Globus pallidus (tissue), 1 donor: Measurements from ENCODE around the gene RTBDN.

Experiments used
- DNase-seq: peaks from one replicate; pipeline ENCODE4 v3.0.0-alpha.2; 2015; ENCODE audit warnings: low spot score

RTBDN gene

GRCh38 chr19:12834566-12834943 lies at the start of gene RTBDN:
Gene RTBDN, minus strand, starts transcription at chr19:12834579. Its CDS starts 4,600 bp downstream, at chr19:12829979.
- DNase-seq, result no peak

GRCh38 chr19:12882589-12882988 lies 48.2 kb upstream of the RTBDN start:
- DNase-seq, result no peak

- peak; percentile 84 for DNase-seq
Observed at GRCh38 chr19:12881172-12881808, 46.9 kb upstream of the RTBDN start, which contains the start of gene DNASE2. Gene DNASE2, minus strand, starts transcription at chr19:12881449. Its CDS starts 74 bp downstream, at chr19:12881375.

- DNase-seq, result peak; percentile 21
Observed at GRCh38 chr19:12880551-12881171, 46.3 kb upstream of the RTBDN start.

GRCh38 chr19:12875086-12875485 lies 40.7 kb upstream of the RTBDN start:
- DNase-seq, result no peak

- no peak for DNase-seq
Observed at GRCh38 chr19:12873891-12874745, 39.7 kb upstream of the RTBDN start.

- DNase-seq, result no peak
Observed at GRCh38 chr19:12872941-12873890, 38.8 kb upstream of the RTBDN start.

- no peak for DNase-seq
Observed at GRCh38 chr19:12872255-12872654, 37.9 kb upstream of the RTBDN start.

GRCh38 chr19:12871681-12872080 lies 37.3 kb upstream of the RTBDN start:
- no peak for DNase-seq

- no peak for DNase-seq
Observed at GRCh38 chr19:12868540-12869112, 34.2 kb upstream of the RTBDN start.

- DNase-seq, result no peak
Observed at GRCh38 chr19:12867120-12868099, 33.0 kb upstream of the RTBDN start.

GRCh38 chr19:12866416-12867119 lies 32.2 kb upstream of the RTBDN start:
- DNase-seq, result no peak

GRCh38 chr19:12865746-12866415 lies 31.5 kb upstream of the RTBDN start:
- DNase-seq, result no peak

- DNase-seq, result no peak
Observed at GRCh38 chr19:12864721-12865715, 30.6 kb upstream of the RTBDN start.

GRCh38 chr19:12864143-12864542 lies 29.8 kb upstream of the RTBDN start:
- DNase-seq, result no peak

GRCh38 chr19:12859546-12859945 lies 25.2 kb upstream of the RTBDN start:
- DNase-seq, result no peak

- DNase-seq, result no peak
Observed at GRCh38 chr19:12858041-12858928, 23.9 kb upstream of the RTBDN start.
